Activated T-cell treated with anti-CD3 and anti-CD28 coated beads for 48 hours (primary cell): ENCODE results near the gene SATL1.
"Not testable (repeated sequence)": the region's sequence is repeated elsewhere in the genome, so short reads cannot be mapped to it uniquely, and the experiment has no call there.

ENCODE experiments used
- DNase-seq: peaks from one replicate; pipeline ENCODE4 v3.0.0-alpha.2; 2020; ENCODE audit warnings: low read depth

Gene SATL1, protein sequence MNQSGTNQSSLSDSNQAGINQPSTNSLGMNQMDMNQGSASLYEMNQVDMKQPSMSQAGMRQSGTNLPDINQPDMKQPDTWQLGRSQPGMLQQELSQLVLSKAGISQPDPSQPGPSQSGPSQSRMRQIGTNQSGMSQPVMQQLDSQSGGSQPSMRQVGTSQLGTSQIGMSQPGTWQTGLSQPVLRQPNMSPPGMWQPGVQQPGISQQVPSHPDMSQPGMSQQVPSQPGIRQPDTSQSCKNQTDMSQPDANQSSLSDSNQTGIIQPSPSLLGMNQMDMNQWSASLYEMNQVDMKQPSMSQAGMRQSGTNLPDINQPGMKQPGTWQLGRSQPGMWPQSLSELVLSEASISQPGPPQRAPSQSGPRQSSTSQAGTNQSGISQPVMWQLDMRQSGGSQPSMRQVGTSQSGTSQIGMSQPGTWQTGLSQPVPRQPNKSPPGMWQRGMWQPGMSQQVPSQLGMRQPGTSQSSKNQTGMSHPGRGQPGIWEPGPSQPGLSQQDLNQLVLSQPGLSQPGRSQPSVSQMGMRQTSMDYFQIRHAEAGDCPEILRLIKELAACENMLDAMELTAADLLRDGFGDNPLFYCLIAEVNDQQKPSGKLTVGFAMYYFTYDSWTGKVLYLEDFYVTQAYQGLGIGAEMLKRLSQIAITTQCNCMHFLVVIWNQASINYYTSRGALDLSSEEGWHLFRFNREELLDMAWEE

DNA sequence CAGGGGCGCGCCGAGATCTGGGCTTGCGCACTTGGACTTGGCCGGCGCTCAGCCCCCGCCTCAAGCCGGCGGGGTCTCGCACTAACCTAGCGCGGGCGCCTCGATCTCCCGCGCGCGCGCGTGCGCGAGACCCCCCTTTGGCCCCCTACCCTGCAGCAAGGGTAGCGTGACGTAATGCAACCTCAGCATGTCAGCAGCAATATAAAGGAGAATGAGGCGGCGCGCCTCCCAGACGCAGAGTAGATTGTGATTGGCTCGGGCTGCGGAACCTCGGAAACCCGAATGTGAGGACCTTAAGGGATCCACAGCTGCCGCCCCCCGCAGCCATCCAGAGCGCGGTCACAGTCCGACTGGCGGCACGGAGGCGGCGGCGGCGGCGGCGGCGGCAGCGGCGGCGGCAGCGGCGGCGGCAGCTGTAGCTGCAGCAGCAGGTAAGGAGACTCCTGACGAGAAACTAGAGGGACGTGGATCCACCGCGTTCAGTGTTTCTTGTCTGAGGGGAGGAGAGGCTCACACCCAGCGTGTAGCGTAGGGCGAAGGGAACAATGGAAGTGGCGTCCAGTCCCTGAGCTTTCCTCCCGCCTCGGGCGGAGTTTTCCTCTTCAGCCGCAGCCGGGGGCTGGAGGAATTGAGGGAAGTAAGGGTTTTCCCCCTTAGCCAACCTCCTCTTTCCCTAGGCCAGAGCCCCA, at the start of gene SATL1, which contains the start of gene ZNF711:
SATL1 (minus strand) TSS at position 19 of the 689 bp plus-strand sequence. CDS start 134,811 bp downstream, outside the sequence.
ZNF711 (plus strand) TSS at position 231 of the 689 bp plus-strand sequence. CDS start 3,582 bp downstream, outside the sequence.
- DNase-seq: no peak

- no peak for DNase-seq
These were observed 45.6 kb upstream of the SATL1 start for GRCh38 chrX:85288992-85289723.

DNA sequence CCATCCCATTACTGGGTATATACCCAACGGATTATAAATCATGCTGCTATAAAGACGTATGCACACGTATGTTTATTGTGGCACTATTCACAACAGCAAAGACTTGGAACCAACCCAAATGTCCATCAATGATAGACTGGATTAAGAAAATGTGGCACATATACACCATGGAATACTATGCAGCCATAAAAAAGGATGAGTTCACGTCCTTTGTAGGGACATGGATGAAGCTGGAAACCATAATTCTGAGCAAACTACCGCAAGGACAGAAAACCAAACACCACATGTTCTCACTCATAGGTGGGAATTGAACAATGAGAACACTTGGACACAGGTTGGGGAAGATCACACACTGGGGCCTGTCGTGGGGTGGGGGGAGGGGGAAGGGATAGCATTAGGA, 41.7 kb upstream of the SATL1 start:
- DNase-seq: not testable (repeated sequence)

DNA sequence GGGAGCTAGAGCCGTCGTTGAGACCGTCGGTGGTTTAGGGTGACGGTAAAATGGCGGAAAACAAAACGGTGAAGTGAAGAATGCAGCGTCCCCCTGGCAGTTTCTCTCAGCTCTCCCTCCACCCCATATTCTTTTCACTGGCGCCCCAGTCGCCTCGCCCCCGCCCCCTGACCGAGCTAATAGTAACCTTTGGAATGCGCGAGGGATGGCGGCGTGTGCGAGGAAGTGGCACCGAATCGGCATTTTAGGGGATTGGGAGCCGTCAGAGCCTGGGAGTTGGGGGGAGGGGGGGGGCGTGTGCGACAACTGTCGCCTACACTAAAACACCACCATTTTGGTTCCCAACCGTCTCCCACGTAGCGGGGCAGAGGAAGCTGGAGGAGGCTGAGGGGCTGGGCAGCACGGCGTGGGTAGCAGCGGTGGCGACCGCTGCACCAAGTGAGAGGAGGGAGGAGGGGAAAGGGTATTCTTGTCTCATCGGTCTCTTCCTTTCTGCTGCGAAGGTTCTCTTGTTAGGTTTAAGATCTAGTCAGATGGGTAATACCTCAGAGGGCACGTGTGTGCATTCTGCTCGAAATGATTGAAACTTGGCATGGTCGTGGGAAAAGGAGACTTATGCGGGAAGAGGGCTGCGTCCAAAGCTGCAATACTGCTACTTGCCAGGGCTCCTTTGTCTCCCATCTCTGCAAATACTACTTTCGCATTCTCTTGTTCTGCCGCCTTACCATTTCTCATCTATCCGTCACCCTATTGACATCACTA, 1.1 kb upstream of the SATL1 start:
- DNase-seq: no peak

DNA sequence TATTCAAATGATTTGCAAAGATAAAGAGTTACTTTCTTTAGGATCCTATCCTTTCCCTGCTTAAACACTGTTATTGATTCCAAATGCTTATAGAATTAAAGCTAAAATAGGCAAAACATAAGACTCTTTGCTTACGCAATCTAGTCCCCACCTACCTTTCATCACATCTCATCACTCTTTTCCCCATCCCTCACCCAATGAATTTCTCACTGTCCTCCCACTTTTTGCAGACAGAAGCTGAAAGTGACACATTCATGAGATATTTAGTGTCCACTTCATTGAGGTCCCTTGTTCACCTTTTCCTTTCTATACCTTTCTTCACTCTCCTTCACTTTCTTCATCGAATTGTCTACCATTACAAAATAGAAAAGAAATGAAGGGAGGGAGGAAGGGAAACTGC, 424 bp downstream of the SATL1 start:
- no peak for DNase-seq

DNA sequence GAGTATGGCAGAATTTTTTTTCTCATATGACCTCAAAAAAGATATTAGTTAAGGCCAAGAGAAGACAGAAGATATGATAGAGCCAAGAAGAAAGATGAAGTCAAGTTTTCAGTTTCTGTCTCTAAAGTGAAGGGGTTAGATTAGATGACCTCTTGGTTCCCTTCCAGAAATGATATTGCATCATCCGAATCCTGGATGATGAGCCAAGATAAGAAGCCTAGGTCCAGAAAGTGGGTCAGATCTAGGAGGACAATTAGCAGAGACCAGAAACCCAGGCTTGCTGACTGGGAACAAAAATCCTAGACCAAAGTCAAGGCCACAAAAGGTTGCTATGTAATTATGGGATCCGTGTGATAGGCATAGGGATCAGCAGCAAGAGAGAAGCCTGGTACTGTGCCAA, 20.2 kb downstream of the SATL1 start:
- DNase-seq: no peak

- DNase-seq: no peak
These were observed 22.2 kb downstream of the SATL1 start for GRCh38 chrX:85221361-85221760.

DNA sequence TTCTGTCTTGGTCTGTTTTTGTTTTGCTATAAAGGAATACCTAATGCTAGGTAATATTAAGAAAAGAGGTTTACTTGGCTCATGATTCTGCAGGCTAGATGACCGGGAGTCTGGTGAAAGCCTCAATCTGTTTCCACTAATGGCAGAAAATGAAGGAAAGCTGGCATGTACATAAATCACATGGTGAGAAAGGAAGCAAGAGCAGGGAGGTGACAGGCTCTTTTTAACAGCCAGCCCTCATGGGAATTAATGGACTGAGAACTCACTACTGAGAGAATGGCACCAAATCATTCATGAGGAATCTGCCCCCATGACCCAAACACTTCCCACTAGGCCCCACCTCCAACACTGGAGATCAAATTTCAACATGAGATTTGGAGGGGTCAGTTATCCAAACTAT, 27.6 kb downstream of the SATL1 start:
- DNase-seq: no peak

DNA sequence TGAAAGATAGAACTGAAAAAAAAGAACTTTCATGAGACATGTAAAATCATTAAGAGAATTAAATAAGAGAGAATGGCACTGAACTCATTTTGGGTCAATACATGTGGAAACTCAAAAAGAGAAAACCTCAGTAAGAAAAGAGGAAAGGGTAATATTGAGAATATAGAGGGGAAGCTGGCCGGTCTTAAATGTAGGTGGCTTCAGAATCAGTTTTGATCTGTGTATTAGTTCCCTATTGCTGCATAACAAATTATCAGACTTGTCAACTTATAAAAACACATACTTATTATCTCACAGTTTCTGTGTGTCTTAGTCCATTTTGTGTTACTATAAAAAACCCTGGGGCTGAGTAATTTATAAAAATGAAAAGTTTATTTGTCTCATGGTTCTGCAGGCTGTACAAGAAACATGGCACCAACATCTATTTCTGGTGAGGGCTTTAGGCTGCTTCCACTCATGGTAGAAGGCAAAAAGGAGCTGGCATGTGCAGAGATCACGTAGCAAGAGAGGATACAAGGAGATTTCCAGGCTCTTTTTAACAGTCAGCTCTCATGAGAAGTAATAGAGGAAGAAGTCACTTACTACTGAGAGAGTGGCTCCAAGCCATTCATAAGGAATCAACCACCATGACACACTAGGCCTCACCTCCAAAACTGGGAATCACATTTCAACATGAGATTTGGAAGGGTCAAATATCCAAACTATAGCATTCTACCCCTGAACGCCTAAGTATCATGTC, 29.6 kb downstream of the SATL1 start:
- DNase-seq: no peak

DNA sequence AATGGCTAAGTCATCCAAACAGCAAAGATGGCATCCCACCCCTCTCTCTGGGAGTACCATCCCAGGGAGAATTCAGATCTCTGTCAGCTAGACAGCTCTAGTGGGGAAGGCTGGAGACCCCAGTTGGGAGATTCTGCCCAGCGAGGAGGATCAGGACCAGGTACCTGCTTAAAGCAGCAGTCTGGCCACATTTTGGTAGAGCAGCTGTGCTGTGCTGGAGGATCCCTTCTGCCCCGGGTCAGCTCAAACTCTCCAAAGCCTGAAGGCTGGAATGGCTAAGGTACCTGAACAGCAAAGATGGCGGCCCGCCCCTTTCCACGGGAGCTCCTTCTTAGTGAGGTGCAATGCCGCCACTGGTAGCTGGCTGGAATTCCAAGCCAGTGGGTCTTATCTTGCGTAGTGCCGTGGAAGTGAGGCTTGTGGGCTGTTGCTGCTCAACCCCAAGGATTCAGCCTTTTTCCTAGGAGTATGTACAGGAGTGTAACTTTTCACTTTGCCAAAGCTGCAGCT, 40.1 kb downstream of the SATL1 start:
- no peak for DNase-seq

DNA sequence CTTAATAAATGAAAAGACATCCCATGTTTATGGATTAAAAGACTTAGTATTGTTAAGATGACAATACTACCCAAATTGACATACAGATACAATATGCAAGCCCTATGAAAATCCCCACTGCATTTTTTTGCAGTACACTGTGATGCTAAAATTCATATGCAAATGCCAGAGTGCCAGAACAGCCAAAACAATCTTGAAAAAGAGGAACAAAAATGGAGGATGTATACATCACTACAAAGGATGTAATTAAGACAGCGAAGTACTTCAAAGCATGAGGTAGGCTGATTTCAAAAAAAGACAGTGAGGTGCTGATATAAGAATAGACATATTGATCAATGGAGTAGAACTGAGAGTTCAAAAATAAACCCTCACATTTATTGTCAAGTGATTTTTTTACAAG, 47.3 kb downstream of the SATL1 start:
- DNase-seq: no peak

DNA sequence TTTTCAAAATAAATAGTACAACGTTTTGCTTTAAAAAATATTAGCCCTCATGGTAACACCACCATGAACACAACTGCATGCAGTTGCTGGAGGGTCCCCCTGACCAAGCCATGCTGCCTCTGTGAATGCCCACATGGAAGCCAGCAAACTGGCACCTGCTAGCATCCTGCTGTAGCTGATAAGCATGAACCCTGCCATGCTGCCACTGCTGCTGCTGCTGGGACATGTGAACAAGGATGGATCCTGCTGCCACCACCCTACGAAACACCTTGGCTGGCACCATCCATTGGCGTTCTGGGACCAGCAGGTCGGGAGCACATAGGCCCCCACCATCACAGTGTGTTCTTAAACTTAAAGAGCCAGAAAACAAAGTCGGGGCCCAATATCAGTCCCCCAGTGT, 83.9 kb downstream of the SATL1 start:
- no peak for DNase-seq

DNA sequence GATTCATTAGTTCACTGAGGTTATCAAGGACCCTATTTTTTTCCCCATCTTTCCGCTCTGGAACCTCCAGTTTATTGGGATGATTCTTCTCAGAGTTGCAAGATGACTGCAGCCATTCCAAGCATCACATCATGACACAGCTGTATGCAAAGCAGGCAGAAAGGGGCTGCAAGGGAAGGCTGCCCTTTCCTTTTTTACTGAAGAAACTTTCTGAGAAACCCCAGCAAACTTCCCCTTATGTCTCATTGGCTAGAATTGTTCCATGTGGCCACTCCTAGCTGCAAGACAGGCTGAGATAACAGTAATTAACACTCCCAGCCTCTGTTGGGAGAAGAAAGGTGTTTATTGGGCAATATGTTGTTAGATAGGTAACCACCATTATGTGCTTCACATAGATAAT, 102.6 kb downstream of the SATL1 start:
- no peak for DNase-seq

DNA sequence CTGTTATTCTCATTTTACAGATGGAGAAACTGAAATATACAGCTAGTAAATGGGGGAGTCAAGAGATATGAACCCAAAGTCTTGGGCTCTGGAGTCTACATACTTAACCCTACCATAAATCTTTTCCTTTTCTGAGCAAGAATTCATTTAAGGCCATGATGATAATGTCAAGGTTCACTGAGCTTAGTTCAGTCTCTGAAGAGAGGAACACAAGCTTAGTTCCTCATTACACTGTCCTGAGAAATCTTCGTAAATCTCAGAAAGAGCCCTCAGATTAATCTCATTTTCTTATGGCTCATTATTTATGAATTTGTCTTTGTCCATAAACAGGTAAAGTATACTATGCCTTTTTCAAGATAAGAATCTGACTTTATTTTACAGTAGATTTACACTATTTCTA, 104.2 kb downstream of the SATL1 start:
- DNase-seq: no peak

DNA sequence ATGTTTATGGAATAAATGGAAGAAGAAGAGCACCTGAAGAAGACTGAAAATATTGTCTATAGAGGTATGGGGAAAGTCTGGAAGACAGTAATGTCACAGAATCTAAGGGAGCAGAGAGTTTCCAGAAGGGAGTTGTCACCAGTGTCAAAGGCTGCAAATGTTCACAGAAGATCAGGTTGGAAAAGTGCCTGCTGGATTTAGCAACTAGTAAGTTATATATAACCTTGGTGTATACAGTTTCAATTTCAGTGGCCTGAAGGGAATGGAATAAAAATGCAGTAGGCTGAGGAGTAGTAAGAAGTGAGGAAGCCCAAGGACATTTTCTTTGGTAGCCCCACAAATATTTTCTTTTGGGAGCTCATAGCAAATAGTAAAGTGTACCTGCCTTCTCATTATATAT, 107.2 kb downstream of the SATL1 start:
- no peak for DNase-seq

DNA sequence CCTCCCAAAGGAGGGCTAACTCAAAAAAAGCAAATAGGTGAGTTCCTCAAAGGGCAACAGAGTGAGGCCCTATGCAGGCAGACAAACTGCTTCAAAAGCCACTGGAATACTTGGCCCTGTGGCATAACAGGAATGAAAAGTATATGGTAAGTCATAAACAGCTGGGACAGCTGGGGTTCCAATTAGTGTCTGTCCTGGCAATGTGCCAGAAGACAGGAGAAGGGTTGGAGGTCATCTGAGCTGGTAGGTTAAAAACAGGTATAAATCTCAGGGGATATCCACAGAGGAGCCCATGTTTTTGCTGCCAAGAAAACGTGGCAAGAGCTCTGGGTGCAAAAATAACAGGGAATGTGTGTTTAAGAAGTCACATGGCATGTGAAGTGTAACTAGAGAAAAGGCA, 128.3 kb downstream of the SATL1 start:
- DNase-seq: no peak

DNA sequence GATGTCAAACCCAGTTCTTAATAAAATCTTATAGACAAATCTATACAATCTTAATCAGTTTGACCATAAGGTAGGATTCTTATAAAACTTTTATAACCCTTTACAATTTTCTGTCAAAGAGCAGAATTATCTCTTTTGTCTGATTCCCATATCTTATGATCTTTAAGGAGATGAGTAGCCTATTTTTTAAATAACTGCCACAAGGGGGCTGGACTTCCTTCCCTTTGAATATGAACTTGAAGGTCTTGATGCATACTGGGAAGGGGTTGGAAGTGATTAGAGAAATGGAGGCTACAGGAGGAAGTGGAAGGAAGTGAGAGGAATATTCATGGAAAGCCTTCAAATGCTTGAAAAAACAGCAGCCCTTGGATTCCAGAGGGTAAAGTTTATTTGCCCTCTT, 128.8 kb downstream of the SATL1 start:
- no peak for DNase-seq

DNA sequence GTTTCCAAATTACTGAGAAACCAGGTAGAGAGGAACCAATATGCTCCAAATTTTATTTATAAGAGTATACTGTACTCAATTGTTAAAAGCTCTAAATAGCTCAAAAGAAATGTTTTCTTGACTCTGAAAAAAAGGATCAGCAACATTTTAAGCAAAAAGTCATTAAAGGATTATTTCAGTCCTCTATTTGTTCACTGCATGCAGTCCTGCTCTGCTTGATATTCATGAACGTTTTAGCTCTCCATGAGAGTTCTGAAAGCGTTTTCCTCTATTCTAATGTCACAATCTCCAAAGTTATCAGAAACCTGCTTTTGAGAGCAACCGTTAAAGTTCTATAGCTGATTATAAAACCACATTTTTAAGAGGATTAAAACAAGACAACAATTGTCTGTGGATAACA, 129.4 kb downstream of the SATL1 start:
- DNase-seq: no peak

DNA sequence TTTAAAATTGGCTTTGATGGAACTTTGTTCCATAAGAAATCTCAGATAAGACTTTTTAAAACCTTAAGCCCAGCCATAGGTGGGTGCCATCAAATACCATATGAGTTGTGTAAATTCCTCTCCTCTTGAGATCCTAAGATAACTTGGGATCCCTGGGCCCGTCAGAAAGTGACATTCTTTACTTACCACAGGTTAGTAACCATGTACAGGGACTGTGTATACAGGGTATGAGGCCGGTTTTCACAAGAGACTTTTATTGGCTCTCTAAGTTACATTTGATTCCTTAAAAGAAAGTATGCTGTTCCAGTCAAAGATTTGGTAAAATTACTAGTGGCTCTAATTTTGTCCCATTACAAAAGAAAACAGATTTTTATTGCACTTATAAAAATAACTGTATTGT, 129.8 kb downstream of the SATL1 start:
- no peak for DNase-seq

DNA sequence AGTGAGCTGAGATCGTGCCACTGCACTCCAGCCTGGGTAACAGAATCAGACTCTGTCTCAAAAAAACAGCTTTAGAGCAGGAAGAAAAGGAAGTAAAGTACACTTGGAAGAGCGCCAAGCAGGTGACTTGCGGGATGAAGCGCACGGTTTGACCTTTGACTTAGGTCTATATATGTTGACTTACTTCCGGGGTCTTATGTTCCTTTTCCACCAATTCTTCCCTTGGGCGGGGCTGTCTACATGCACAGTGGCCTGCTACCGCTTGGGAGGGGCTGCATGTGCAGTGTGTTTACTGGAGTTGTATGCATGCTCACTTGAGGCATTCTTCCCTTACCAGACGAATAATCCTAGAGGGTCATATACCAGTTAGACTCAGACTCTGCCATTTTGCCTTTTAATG, 131.3 kb downstream of the SATL1 start:
- no peak for DNase-seq

DNA sequence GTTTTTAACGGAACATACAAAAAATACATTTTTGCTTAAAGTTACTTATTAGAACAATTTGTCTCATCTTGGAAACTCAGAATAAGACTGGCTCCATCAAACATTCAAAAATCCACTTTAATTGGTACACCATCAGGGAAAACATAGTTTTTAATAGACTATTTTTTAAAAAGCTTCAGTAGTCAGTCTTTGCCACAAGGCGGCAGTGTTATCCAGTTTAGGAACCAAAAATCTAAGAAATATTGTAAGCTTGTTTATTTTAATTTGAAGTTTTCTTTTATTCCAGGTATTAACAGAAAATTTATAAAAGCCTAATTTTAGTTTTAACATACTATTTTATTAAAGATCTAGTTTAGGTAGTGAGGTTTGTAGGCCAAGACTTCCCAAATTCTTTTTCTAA, 132.2 kb downstream of the SATL1 start:
- DNase-seq: no peak
